SIG-M5 (cell line): ENCODE data around the gene VSTM4.

Experiments used
- DNase-seq: peaks from one replicate; lab custom pipeline; 2025; lab: John Stamatoyannopoulos, UW

The VSTM4 gene

DNA sequence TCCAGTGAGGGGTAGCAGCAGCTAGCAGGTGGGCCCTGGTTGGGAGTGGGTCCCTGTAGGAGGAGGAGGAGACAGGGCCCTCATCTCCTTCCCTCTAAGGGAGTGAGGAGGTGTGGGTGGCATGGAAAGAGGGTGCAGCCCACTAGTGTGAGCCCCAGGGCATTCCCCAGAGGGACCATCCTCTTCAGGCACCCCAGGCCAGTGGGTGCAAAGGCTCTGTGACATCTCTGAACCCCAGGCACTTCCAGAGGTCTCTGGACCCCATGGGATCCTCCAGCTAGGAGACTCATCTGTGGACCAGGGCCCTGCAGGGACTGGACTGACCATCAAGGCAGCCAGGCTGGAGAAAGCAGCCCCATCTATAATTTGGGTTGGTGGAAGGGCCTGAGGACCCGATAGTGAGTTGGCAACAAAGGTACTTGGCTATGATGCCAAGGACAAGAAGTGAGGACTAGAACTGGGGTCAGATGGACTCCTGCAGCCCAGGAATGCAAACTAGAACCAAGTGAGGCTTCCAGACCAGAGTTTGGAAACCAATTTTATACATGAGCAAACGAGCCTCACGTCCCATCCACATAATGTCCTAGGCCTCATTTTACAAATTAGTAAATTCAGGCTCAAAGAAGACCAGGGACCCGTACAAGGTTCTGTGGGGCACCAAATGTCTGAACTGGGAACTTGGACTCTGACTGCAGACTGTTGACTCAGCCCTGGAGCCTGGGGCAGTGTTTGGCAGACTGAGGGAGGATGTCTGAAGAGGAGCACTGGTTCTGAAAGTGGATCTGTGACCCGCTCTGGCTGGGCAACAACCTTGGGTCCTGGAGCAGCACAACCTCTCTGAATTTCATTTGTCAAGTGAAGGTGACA lies 1.4 kb upstream of the VSTM4 start:
- no peak for DNase-seq

DNA sequence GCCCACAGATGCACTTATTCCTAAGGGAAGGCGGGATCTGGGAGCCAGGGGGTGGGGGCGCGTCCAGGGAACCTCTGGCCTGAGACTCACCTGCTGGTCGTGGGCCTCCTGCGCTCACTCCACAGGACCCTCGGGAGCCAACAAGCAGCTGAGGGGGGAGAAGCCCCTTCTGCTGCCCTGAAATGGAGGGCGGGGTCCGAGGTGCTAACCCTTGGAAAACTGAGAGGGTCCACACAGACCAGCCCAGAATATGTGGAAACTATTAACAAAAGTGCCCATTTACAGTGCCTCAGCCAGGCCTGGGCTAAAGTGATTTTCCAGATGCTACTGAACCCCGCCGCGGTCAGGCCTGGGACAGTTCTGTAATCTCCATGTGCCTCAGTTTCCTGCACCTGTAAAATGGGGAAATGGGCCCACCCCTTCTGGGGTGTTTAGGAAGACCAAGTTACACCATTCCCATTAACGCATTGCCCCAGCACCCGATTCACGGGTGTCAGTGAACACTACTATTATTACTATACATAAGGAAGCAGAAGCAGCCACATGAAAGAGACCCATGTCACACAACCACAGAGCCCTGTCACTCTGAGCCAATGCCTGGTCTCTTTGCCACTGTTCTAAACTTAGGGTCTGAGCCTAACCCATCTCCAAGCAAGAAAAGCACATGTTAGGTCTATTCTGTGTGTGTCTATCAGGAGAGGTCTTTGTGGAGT lies 630 bp upstream of the VSTM4 start:
- DNase-seq, result no peak

DNA sequence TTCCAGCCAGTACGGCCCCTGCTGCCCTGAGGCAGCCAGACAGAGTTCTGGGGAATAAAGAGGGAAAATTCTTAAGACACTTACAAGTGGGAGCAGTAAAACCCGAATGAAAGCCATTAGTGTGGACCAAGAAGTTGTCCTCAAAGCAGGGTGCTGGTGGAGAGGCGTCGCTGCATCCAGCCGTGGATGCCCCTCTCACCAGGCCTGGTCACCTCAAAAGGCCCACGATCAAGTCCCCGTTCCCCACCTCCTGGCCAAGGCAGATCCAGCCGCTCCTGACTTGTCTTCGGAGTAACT lies 656 bp downstream of the VSTM4 start:
- DNase-seq, result no peak

GRCh38 chr10:49113741-49114141 lies 1.6 kb downstream of the VSTM4 start:
- no peak for DNase-seq

DNA sequence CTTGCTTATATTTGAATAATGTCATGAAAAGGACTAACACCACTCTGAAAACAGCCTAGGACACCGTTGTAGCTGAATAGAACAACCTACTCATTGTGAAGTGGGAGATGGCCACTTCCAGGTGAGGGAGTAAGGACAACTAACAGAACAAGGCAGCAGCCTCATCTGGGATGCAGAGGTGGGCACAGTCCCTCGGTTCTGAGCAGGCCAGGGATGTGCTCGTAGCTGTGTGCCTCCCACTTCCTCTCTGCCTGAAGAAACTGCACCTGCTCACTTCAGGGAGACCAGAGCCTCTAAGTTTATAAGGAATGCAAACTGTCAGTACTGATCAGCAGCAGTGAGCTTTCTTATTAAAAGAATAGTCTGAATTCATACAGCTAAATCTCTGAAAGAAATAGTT lies 2.5 kb downstream of the VSTM4 start:
- no peak for DNase-seq

GRCh38 chr10:49112098-49112497 lies 3.2 kb downstream of the VSTM4 start:
- no peak for DNase-seq

- no peak for DNase-seq
These were observed 4.0 kb downstream of the VSTM4 start for GRCh38 chr10:49111320-49111698.

DNA sequence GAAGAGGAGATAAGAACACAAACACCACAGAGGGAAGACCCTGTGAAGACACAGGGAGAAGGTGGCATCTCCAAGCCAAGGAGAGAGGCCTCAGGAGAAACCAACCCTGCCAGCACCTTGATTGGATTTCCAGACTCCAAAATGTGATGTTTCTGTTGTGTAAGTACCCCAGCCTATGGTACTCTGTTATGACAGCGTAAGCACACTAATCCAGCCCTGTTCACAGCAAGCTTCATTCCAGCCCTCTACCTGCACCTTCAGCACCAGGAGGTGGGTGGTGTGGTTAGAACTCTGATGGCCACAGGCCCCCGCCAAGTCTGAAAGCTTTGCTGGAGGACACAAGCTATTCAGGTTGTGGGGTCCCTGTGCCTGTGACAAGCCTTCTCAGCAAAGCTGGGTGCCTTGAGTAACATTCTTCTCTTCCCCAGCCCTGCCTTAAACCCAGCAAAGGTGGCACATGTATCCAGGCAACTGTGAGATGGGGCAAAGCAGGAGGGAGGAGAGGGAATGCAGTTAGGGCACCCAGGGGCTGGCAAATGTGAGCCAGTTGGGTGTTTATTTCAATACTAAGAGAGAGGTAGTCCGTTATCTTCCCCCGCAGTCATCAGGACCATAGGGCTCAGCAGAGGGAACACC lies 4.5 kb downstream of the VSTM4 start:
- DNase-seq, result no peak

DNA sequence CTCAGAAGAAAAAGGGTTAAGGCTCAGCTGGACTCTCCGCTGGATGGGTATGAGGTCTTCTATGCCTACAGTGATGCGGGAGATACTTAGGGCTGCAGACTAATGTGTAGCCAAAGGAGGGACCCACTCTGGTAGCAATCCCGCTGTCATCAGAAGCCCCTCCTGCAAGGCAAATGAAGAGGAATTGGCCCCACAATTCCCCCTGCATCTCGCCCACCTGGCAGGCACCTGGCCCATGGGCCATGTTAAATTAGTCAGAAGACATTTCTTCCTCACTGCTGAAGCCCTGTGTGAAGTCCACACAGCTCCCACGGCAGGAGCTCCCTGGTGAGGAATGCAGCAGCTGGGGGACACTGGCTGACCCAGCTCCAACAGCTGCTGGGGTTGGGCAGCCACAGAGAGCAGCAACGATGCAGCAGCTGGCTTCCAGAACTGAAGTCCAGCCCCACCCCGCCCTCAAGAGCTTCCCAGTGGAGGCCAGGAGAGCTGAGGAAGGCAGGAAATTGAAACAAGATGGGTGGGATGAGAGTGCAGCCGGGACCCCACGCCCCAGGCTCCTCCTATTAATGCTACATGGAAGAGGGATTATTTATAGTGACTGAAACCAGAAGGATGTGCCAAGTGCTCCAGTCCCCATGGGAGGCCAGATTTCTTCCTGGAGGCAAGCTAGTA lies 5.5 kb downstream of the VSTM4 start:
- DNase-seq, result no peak

- no peak for DNase-seq
These were observed 6.7 kb downstream of the VSTM4 start for GRCh38 chr10:49108656-49109055.

- DNase-seq, result no peak
These were observed 7.4 kb downstream of the VSTM4 start for GRCh38 chr10:49107887-49108267.

DNA sequence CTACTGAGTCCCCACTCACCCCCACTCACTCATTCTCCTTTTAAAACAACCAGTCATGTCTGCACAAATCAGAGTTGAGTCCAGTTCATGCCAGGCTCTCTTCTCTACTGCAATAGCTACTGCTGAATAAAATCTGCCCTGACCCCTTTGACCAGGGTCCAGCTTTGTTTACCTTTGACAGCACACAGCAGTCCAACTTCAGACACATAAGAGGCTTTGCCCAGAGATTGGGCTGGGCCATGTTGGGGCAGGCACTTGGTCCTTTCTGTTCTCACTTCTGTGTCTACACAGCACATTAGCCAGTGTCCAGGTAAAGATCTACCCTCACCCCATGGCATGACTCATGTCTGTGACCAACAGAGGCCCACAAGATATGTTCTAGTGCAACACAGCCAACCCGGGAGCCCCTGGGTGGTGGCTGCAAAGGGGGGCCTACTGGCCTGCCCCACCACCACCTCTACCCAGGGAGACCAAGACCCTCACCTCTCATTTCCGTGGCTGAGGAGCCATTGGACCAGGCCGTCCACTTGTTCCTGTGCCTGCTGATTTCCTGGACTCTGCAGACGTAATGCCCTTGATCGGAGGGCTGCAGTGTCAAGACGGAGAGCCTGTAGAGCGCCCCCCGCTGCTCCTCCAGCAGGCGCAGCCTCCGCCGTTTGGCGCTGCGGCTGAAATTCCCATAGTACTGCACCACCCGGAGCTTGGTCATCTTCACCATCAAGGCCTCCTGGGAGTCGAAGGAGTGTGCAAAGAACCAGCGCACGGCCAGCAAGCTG lies 8.0 kb downstream of the VSTM4 start:
- no peak for DNase-seq

DNA sequence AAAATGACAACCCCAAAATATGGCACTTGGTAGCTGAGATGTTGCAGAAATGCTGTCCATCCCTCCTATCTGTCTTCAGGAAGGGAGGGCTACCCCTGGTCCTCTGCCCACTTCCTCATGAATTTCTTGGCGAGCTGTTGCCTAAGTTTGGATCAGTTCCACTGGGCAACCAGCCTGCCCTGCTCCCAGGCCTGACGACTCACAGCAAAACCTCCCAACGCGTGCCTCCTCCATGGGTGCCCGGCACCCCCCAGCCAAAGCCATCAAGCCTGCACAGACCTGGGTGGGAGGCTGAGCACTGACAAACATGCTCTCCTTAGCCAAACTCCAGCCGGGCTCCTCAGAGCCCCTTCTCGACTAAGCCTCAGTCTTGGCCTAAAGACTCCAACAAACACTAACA lies 8.9 kb downstream of the VSTM4 start:
- DNase-seq, result no peak

DNA sequence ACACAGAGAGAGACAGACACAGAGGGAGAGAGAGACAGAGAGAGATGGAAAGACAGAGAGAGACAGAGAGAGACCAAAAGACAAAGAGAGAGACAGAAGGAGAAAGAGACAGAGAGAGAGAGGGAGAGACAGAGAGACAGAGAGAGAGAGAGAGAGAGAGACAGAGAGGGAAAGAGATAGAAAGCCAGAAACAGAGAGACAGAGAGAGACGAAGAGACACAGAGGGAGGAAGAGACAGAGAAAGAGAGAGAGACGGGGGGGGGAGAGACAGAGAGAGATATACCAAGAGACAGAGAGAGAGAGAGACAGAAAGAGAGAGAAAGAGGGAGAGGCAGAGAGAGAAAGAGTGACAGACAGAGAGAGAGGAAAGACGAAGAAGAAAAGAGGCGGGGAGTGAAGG lies 10.2 kb downstream of the VSTM4 start:
- no peak for DNase-seq

DNA sequence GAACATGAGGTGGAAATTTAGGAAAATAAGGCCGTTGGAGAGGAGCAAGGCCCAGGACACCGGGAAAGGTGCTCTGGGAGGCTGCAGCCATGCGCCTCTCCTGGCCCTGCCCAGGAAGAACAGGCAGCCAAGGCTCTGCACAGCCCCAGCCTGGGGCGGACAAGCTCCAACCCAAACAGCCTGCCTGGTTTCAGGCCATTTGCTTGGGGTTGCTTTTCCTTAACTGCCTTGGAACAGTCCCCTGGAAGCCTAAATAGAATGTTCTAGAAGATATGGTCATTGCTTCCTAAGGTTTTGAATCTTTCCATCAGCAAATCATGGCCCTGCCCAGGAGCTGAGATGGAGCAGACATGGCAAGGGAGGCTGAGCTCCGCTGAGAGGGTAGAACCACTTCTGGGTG lies 11.0 kb downstream of the VSTM4 start:
- no peak for DNase-seq

DNA sequence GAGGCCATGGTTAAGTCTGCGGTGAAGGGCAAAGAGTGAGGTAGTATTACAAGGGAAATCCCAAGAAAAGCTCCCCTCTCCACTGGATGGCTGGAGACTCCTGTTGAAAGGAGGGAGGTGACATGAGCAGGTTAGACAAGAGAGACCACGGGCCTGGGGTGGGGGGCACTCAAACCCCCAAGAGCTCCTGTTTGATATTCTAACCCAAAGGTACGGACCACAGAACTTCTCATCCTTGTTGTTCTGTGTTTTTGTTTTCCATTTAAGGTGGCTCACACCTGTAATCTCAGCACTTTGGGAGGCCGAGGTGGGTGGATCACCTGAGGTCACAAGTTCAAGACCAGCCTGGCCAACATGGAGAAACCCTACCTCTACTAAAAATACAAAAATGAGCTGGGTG lies 11.6 kb downstream of the VSTM4 start:
- DNase-seq, result no peak

- DNase-seq, result no peak
These were observed 16.3 kb downstream of the VSTM4 start for GRCh38 chr10:49099046-49099445.

DNA sequence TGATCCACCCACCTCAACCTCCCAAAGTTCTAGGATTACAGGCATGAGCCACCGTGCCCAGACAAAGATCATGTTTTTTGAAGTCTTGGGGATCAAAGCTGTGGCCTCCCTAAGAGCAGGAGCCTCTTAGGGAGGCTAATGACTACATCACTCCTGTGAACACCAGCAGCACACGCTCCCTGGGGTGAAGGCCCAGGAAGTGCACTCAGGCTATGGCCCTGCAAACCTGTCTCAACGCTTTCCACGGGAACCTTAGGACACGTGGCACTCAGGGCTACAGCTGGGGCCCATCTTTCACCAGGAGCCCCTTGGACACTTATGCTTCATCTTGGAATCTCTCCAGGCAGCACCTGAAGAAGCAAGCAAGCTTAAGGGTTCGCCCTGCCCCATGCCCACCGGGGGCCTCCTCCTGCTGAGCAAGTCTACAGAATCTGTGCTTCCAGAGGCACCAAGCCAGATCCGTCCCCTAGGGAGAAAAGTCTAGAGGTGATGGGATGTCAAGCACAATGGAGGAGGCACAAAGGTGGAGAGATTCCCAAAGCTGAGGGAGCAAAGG lies 18.4 kb downstream of the VSTM4 start:
- no peak for DNase-seq

- DNase-seq, result no peak
These were observed 20.7 kb downstream of the VSTM4 start for GRCh38 chr10:49094646-49095045.

DNA sequence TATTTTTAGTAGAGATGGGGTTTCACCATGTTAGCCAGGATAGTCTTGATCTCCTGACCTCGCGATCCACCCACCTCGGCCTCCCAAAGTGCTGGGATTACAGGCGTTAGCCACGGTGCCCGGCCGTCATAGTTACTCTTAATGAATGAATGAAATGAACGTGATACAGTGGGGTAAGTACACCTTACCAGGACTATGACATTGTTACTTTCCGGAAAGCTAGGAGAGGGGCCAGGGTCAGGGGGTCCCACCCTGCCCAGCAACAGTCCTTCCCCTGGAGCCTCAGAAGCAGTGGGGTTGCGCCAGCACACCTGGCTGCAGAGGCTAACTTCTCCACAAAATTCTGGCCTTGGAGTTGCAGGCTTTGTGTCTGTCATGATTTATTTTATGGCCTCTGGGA lies 21.4 kb downstream of the VSTM4 start:
- no peak for DNase-seq

DNA sequence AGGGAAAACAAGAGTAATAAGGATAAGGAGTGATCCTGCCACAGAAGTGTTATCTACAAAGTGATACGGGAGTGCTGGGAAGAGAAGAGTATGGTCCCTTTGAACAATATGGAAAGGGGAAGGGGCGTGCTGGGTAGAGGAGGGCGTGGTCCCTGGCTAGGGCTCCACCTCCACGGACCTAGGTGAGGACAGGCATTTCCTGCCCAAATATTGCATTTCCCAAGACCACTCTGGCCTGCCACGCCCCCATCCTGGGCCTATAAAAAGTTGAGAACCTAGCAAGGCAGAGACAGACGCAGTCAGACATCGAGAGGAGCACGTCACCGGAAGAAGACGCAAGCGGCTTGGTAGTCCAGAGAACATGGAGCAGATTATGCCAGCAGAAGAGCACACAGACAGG lies 22.8 kb downstream of the VSTM4 start:
- DNase-seq, result no peak
